ENCODE data around the gene UPP2.

DNA sequence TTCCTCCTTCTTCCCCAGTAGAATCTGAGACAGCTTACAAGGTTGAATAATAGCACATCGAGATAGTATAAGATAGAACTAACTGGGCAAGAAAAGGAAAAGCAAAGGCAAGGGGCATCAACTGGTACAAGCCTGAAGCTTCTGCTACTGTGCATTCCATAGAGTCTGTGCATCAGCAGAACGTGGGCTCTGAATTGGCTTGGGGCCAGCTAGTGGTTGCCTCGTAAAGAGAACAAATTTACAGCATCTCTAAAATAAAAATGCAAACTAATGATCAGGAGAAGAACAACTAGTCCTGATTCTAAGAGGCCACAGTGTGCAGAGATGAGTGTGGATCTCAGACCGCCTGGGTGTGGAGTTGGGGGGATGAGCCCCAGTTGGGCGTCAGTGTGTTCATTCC is 36.6 kb downstream of the UPP2 start:
- no peak for TF ChIP-seq POLR2A (IDR thresholded peaks at IDR 0.05; ENCODE audit: low read length)
- TF ChIP-seq ZNF302 (CRISPR knock-in tag; IDR thresholded peaks at IDR 0.05): no peak

Data from A549 (cell line).